ENCODE results near the gene THOC1.

- TF ChIP-seq POLR2A (IDR thresholded peaks at IDR 0.05; ENCODE audit: low read depth): no peak
- no peak for TF ChIP-seq CTCF (IDR thresholded peaks at IDR 0.05)
- TF ChIP-seq POLR2AphosphoS5 (IDR thresholded peaks at IDR 0.05): no peak
- TF ChIP-seq EP300 (IDR thresholded peaks at IDR 0.05): no peak
Observed at GRCh38 chr18:245282-245847, 22.5 kb downstream of the THOC1 start.

All from esophagus muscularis mucosa (tissue), 4 donors.